B cell (primary cell): Measurements from ENCODE around the gene MARCHF10. TPM values are rescaled to one million over a fixed set of nuclear protein-coding genes. Genes with fewer than 3 reads are reported as not detected.

ENCODE experiments used
- ATAC-seq: fragments of 200-7000 bp; cut with Tn5 transposase; one replicate; pipeline ENCODE4 v1.10.0; 2021; ENCODE audit warnings: low read depth, mild to moderate bottlenecking, moderate number of reproducible peaks, moderate library complexity
- CTCF ChIA-PET: fragments of 350-600 bp; sonication (Branson Sonifier 250); formaldehyde crosslinking; loops from one replicate; lab custom pipeline; 2021; ENCODE audit warnings: antibody characterized with exemption, inconsistent platforms; lab: Charles Lee
- POLR2A ChIA-PET: fragments of 350-600 bp; sonication (Branson Sonifier 250); formaldehyde crosslinking; loops from one replicate; lab custom pipeline; 2021; ENCODE audit warnings: antibody characterized with exemption; lab: Charles Lee
- DNase-seq: peaks from one replicate; pipeline ENCODE4 v3.0.0; 2013
- H2AFZ ChIP-seq: 2 replicates; pipeline ENCODE4 v1.6.1; 2012; ENCODE audit warnings: mild to moderate bottlenecking, low read depth, low read length; ENCODE audit not compliant: insufficient read depth, poor library complexity, severe bottlenecking
- H3K27ac ChIP-seq, 2 donors: 1 replicate in 1 of 2; 2 replicates in 1 of 2; pipeline ENCODE4 v1.5.1; 2012 to 2013; ENCODE audit warnings: low read length in 2 of 2, mild to moderate bottlenecking in 2 of 2, moderate library complexity in 1 of 2
- H3K27me3 ChIP-seq, 4 experiments: fragments of 200-600 bp in 1 of 4; sonication (generic) in 1 of 4; replicated peaks in 1 of 4; 1 replicate in 2 of 4; 2 replicates in 2 of 4; pipeline versions ENCODE4 v1.6.1 to v1.7.0; 2013 to 2016; ENCODE audit warnings: low read length in 3 of 4, mild to moderate bottlenecking in 2 of 4, mixed read lengths in 1 of 4, moderate library complexity in 1 of 4; ENCODE audit not compliant: insufficient read depth in 4 of 4, control insufficient read depth in 3 of 4; ENCODE audit errors: control extremely low read depth in 1 of 4
- H3K36me3 ChIP-seq, 2 experiments: replicated peaks in 1 of 2; 1 replicate in 1 of 2; 2 replicates in 1 of 2; pipeline versions ENCODE4 v1.6.1 to v1.7.1; 2013; ENCODE audit warnings: low read length in 1 of 2; ENCODE audit not compliant: insufficient read depth in 2 of 2, control insufficient read depth in 1 of 2; ENCODE audit errors: control extremely low read depth in 1 of 2, extremely low read depth in 1 of 2
- H3K4me1 ChIP-seq, 2 donors: fragments of 200-600 bp in 1 of 2; sonication (generic) in 1 of 2; 1 replicate in 1 of 2; 2 replicates in 1 of 2; pipeline versions ENCODE4 v1.5.1 to v1.6.1; 2013 to 2017; ENCODE audit warnings: low read length in 2 of 2; ENCODE audit not compliant: control insufficient read depth in 2 of 2, insufficient read depth in 2 of 2
- H3K4me2 ChIP-seq: replicated peaks from 2 replicates; pipeline ENCODE3; 2012; ENCODE audit warnings: mild to moderate bottlenecking, low read depth, low read length; ENCODE audit not compliant: poor library complexity, severe bottlenecking
- H3K4me3 ChIP-seq, 5 experiments: fragments of 200-600 bp in 1 of 5; sonication (generic) in 1 of 5; 1 replicate in 3 of 5; 2 replicates in 2 of 5; pipeline versions ENCODE4 v1.5.1 to v1.7.0; 2011 to 2016; ENCODE audit warnings: low read length in 4 of 5, mild to moderate bottlenecking in 4 of 5, low read depth in 2 of 5, control low read depth in 1 of 5, moderate library complexity in 1 of 5; ENCODE audit not compliant: insufficient read depth in 1 of 5; ENCODE audit errors: control extremely low read depth in 1 of 5, extremely low read depth in 1 of 5
- H3K79me2 ChIP-seq: fragments of 200-600 bp; sonication (generic); one replicate; pipeline ENCODE4 v1.6.0; 2016; ENCODE audit warnings: low read length; ENCODE audit not compliant: control insufficient read depth, insufficient read depth
- H3K9ac ChIP-seq: fragments of 200-600 bp; sonication (generic); 2 replicates; pipeline ENCODE4 v1.6.1; 2017; ENCODE audit warnings: mild to moderate bottlenecking, low read length, moderate library complexity
- H3K9me3 ChIP-seq, 3 donors: one replicate each; pipeline versions ENCODE4 v1.6.1 to v1.7.1; 2013; ENCODE audit warnings: low read length in 2 of 3; ENCODE audit not compliant: control insufficient read depth in 2 of 3, insufficient read depth in 1 of 3; ENCODE audit errors: control extremely low read depth in 1 of 3
- H4K20me1 ChIP-seq: 2 replicates; pipeline ENCODE4 v1.6.0; 2012; ENCODE audit warnings: mild to moderate bottlenecking, low read length; ENCODE audit not compliant: insufficient read depth, control insufficient read depth, poor library complexity, severe bottlenecking
- H3K27ac Mint-ChIP-seq: one replicate; pipeline ENCODE4 v1.8.0; 2021; ENCODE audit warnings: mixed read lengths
- H3K27me3 Mint-ChIP-seq: one replicate; pipeline ENCODE4 v1.8.0; 2021; ENCODE audit warnings: mixed read lengths
- H3K4me1 Mint-ChIP-seq: one replicate; pipeline ENCODE4 v1.8.0; 2021; ENCODE audit warnings: mixed read lengths
- H3K4me3 Mint-ChIP-seq: one replicate; pipeline ENCODE4 v1.8.0; 2021; ENCODE audit warnings: mixed read lengths
- H3K9me3 Mint-ChIP-seq: one replicate; pipeline ENCODE4 v1.8.0; 2022; ENCODE audit warnings: mixed read lengths; ENCODE audit not compliant: insufficient read depth
- CTCF ChIP-seq: fragments of 200-600 bp; IDR thresholded peaks from one replicate; pipeline ENCODE4 v1.8.0; 2022; ENCODE audit warnings: antibody characterized with exemption, mild to moderate bottlenecking
- EZH2 ChIP-seq: IDR thresholded peaks from 2 replicates; pipeline ENCODE4 v1.6.1; 2012; ENCODE audit warnings: borderline replicate concordance, low read depth, mild to moderate bottlenecking, moderate library complexity, low read length; ENCODE audit not compliant: insufficient read depth, poor library complexity, severe bottlenecking
- WGBS: methylation state at CpG from one replicate; pipeline ENCODE4 v1.1.5; 2013; ENCODE audit warnings: missing lambda C conversion rate; ENCODE audit not compliant: insufficient coverage; 5-methylcytosine and 5-hydroxymethylcytosine counted together
- intact Hi-C: fragments of 100-400 bp; cut with micrococcal nuclease; formaldehyde crosslinking; loops from one replicate; pipeline ENCODE4 v1.10.0; 2022
- polyA plus RNA-seq: library from polyadenylated mRNA; depleted of rRNA; stranded (reverse); fragments of >200 nt; gene quantifications from 2 replicates; pipeline ENCODE4 v1.2.3, GENCODE V29; 2012
- total RNA-seq, 2 donors: library from RNA; stranded (reverse); fragments of 120-200 nt in 1 of 2; gene quantifications; 1 replicate in 1 of 2; 2 replicates in 1 of 2; pipeline versions ENCODE4 v1.2.3 to v1.2.4, GENCODE V29; 2013 to 2022

The MARCHF10 gene
- total and polyA plus RNA-seq, 2 donors (not counting 1 experiment from before 2014, with no cell fraction given) = 0.24 TPM; not detected in 1

GRCh38 chr17:62794666-62794971, 13.5 kb downstream of the MARCHF10 start:
- Histone ChIP-seq H3K27me3 (peaks cover 0 to 7% (median 3%) of the 10 kb centered on the region in 4 experiments), H2AFZ (peak overlapping the region; percentile 61), H3K9ac (peak overlapping the region; percentile 54), H3K4me1 (peaks cover 9% of the 10 kb centered on the region in 2 donors), H3K9me3 (peaks cover 0 to 5% (median 0%) of the 10 kb centered on the region in 3 donors), H3K4me3 (peak overlapping the region in 3 of 5 experiments; percentile 3 to 32 (median 17)), H4K20me1 (no peaks in the 10 kb centered on the region), H3K4me2 (peak overlapping the region; percentile 68), H3K27ac (no peak overlapping the region), H3K36me3 (no peaks in the 10 kb centered on the region), H3K79me2 (no peaks in the 10 kb centered on the region)
- Mint-ChIP-seq H3K4me1 (peaks cover 16% of the 10 kb centered on the region), H3K27me3 (peaks cover 29% of the 10 kb centered on the region), H3K9me3 (no peaks in the 10 kb centered on the region), H3K4me3 (peak overlapping the region; percentile 65), H3K27ac (no peak overlapping the region)
- TF ChIP-seq CTCF = no peak
- no peak for TF ChIP-seq EZH2
- DNase-seq = no peak
- intact Hi-C loops = no loop called here
- ChIA-PET POLR2A (no interaction called here), CTCF (no interaction called here)
- WGBS = 0% methylated on average over 1 of the region's 4 CpGs
- ATAC-seq = no peak

DNA sequence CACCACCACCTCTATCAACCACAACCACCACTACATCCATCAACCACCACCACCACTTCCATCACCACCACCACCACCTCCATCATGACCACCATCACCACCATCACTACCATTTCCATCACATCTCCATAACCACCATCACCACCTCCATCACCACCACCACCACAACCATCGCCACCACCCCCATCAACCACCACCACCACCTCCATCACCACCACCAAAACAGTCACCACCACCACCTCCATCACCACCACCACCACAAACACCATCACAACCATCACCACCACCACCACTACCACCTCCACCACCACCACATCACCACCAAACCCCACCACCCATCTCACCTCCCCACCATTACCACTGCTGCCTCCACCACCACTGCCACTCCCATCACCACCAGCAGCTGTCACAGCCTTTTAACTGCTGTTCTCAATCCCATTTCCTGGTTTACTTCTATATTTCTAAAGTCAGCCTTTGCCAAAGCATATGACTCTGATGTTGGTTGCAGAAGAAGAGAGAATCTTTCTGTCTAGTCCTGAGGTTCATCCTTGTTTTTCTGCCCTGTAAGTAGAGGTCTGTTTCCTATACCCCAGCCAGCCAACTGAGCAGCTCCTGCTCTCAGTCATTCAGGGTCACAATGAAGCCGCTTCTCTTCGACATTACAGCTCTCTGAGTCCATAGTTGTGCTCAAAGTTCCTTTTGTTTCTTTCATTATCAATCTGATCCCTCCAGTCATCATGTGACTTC, 14.0 kb downstream of the MARCHF10 start:
- Histone ChIP-seq H3K4me1 (peaks cover 9% of the 10 kb centered on the region in 2 donors), H2AFZ (peak overlapping the region; percentile 61), H3K9me3 (peaks cover 0 to 5% (median 0%) of the 10 kb centered on the region in 3 donors), H3K9ac (peak overlapping the region; percentile 54), H4K20me1 (no peaks in the 10 kb centered on the region), H3K4me3 (peak overlapping the region in 3 of 5 experiments; percentile 3 to 32 (median 17)), H3K36me3 (no peaks in the 10 kb centered on the region), H3K79me2 (no peaks in the 10 kb centered on the region), H3K27ac (no peak overlapping the region), H3K4me2 (peak overlapping the region; percentile 68), H3K27me3 (peaks cover 0 to 7% (median 3%) of the 10 kb centered on the region in 4 experiments)
- TF ChIP-seq CTCF = no peak
- TF ChIP-seq EZH2 = no peak
- CTCF ChIA-PET = no interaction called here
- WGBS = 47% methylated on average over 3 of the region's 3 CpGs
- no peak for ATAC-seq
- peaks cover 27% of the 10 kb centered on the region for H3K27me3 Mint-ChIP-seq
- peaks cover 16% of the 10 kb centered on the region for H3K4me1 Mint-ChIP-seq
- no peaks in the 10 kb centered on the region for H3K9me3 Mint-ChIP-seq
- DNase-seq = no peak
- peak overlapping the region; percentile 65 for H3K4me3 Mint-ChIP-seq
- POLR2A ChIA-PET = no interaction called here
- intact Hi-C loops = no loop called here
- no peak overlapping the region for H3K27ac Mint-ChIP-seq
